Ovary (tissue), 9 donors: ENCODE results near the gene ARL8A. TPM values are rescaled to one million over a fixed set of nuclear protein-coding genes. Genes with fewer than 3 reads are reported as not detected.

Experiments
- DNase-seq, 5 donors: peaks; one replicate each; pipeline ENCODE4 v3.0.0-alpha.2; 2019 to 2020
- H3K27ac ChIP-seq, 2 donors: fragments of 200-600 bp; one replicate each; pipeline versions ENCODE4 v1.5.1 to v1.8.0; 2019 to 2022
- H3K27me3 ChIP-seq: fragments of 200-600 bp; one replicate; pipeline ENCODE4 v1.8.0; 2022
- H3K36me3 ChIP-seq: fragments of 200-600 bp; sonication (generic); one replicate; pipeline ENCODE4 v1.5.1; 2019
- H3K4me1 ChIP-seq: one replicate; pipeline ENCODE4 v1.8.1; 2013; ENCODE audit warnings: mild to moderate bottlenecking, moderate library complexity; ENCODE audit not compliant: insufficient read depth
- H3K4me3 ChIP-seq: fragments of 200-600 bp; sonication (generic); one replicate; pipeline ENCODE4 v1.5.1; 2017
- H3K9me3 ChIP-seq, 2 donors: fragments of 200-600 bp in 1 of 2; sonication (generic) in 1 of 2; one replicate each; pipeline versions ENCODE4 v1.5.1 to v1.8.1; 2013 to 2019; ENCODE audit warnings: mild to moderate bottlenecking in 1 of 2, moderate library complexity in 1 of 2
- EP300 ChIP-seq: sonication (generic); formaldehyde crosslinking; IDR thresholded peaks from one replicate; pipeline ENCODE4 v1.6.1; 2017; ENCODE audit warnings: antibody characterized with exemption
- POLR2A ChIP-seq: fragments of 450-650 bp; IDR thresholded peaks from one replicate; pipeline ENCODE4 v1.6.1; 2017; ENCODE audit warnings: antibody characterized with exemption, mild to moderate bottlenecking, moderate library complexity
- WGBS, 3 donors: extraction: QIAGEN DNeasy Blood & Tissue Kit in 1 of 3; methylation state at CpG; one replicate each; pipeline versions ENCODE4 v1.1.5 to v1.1.7; 2013 to 2017; 5-methylcytosine and 5-hydroxymethylcytosine counted together
- intact Hi-C, 4 donors: fragments of 100-400 bp; cut with DNase I; formaldehyde crosslinking; loops; one replicate each; pipeline versions ENCODE4 v1.11.0 to v1.15.1; 2022 to 2023
- polyA plus RNA-seq, 2 donors: library from polyadenylated mRNA; stranded (reverse); fragments of 200-250 nt in 1 of 2; fragments of 350-450 nt in 1 of 2; fragmentation: Illumina TruSeq in 1 of 2; extraction: RNeasy Lipid Tissue Mini Kit (QIAGEN cat#74804) in 1 of 2; gene quantifications; one replicate each; pipeline ENCODE4 v1.2.3, GENCODE V29; 2013 to 2014
- total RNA-seq, 7 donors: library from RNA; depleted of rRNA in 2 of 7; stranded (reverse); fragments of >200 nt in 2 of 7; fragmentation: NEBNext Ultra II Directional in 3 of 7; extraction: Animal tissue kit (Norgen Biotek cat#: 25700) in 3 of 7; gene quantifications; one replicate each; pipeline versions ENCODE4 v1.1.0 to v1.2.4, GENCODE V29; 2016 to 2023
- TF ChIP-seq, protein P1 (sequence below), 3 donors: fragments of 450-650 bp in 2 of 3; fragments of 200-600 bp in 1 of 3; IDR thresholded peaks; one replicate each; pipeline versions ENCODE4 v1.5.1 to v1.8.0; 2016 to 2022; ENCODE audit warnings: antibody characterized with exemption in 3 of 3, mild to moderate bottlenecking in 1 of 3
- donor health status: DM: no; HTN: no; CAD: no; lungs with moderate emphysema.
- donor health status: DM: no; HTN: no; CAD: no.
- donor health status: Bipolar disorder and iron deficiency.
- donor health status: DM: yes; HTN: yes; CAD: no.
- donor health status: DM: no; HTN: no; CAD: no.
- donor health status: DM: yes; HTN: yes; CAD: no.

Gene ARL8A
- total and polyA plus RNA-seq, 9 donors = 20.0 to 95.9 (median 65.8) TPM

DNA sequence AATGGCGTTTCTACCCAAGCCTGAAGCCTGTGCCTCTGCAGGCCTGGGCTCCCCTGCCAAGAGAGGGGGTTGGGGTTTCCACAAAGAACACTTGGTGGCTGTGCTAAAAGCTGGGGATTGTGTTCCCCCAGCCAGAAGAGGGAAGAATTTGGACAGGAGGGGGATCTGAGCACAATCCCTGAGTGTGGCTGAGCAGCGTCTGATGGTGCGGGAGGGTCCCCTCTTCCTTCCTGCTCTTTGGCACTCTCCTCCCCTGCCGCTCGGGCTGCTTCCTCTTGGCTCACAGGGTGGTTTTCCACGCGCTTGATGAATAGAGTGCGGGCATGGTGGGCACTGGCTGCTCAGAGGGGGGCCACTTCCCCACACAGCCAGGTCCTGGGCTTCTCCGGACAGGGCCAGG is 18.1 kb downstream of the ARL8A start:
- Histone ChIP-seq H3K9me3 (no peaks in the 10 kb centered on the region), H3K4me1 (peaks cover 16% of the 10 kb centered on the region), H3K27ac (no peak overlapping the region), H3K27me3 (no peaks in the 10 kb centered on the region), H3K36me3 (no peaks in the 10 kb centered on the region), H3K4me3 (no peak overlapping the region)
- intact Hi-C loops = loop anchor here in 1 of 4 donors (10.0 kb wide), 1 partner anchor 232 kb away; no protein-coding TSS in a partner anchor
- DNase-seq = no peak
- TF ChIP-seq, protein P1, sequence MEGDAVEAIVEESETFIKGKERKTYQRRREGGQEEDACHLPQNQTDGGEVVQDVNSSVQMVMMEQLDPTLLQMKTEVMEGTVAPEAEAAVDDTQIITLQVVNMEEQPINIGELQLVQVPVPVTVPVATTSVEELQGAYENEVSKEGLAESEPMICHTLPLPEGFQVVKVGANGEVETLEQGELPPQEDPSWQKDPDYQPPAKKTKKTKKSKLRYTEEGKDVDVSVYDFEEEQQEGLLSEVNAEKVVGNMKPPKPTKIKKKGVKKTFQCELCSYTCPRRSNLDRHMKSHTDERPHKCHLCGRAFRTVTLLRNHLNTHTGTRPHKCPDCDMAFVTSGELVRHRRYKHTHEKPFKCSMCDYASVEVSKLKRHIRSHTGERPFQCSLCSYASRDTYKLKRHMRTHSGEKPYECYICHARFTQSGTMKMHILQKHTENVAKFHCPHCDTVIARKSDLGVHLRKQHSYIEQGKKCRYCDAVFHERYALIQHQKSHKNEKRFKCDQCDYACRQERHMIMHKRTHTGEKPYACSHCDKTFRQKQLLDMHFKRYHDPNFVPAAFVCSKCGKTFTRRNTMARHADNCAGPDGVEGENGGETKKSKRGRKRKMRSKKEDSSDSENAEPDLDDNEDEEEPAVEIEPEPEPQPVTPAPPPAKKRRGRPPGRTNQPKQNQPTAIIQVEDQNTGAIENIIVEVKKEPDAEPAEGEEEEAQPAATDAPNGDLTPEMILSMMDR (IDR thresholded peaks at IDR 0.05) = no peak
- TF ChIP-seq POLR2A = no peak
- TF ChIP-seq EP300 = no peak
- WGBS, 3 donors = 62 to 81% (median 66%) methylated on average over 9 of the region's 9 CpGs

DNA sequence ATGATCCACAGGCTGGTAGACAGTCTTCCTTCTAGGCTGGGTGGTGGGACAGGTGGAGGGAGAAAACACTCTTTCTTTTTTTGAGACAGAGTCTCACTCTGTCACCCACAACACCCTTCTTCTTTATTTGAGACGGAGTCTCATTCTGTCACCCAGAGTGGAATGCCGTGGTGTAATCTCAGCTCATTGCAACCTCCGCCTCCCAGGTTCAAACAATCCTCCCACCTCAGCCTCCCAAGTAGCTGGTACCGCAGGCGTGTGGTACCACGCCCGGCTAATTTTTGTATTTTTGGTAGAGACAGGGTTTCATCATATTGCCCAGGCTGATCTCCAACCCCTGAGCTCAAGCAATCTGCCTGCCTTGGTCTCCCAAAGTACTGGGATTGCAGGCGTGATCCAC is 18.9 kb downstream of the ARL8A start:
- no peak for DNase-seq
- 90 to 96% (median 92%) methylated on average over 8 of the region's 8 CpGs for WGBS, 3 donors
- Histone ChIP-seq H3K27ac (no peak overlapping the region), H3K4me1 (peaks cover 12% of the 10 kb centered on the region), H3K4me3 (no peak overlapping the region), H3K27me3 (no peaks in the 10 kb centered on the region), H3K9me3 (no peaks in the 10 kb centered on the region), H3K36me3 (no peaks in the 10 kb centered on the region)
- TF ChIP-seq POLR2A = no peak
- TF ChIP-seq EP300 = no peak
- TF ChIP-seq, protein P1 (IDR thresholded peaks at IDR 0.05) = no peak
- intact Hi-C loops = loop anchor here in 1 of 4 donors (10.0 kb wide), 1 partner anchor 231 kb away; no protein-coding TSS in a partner anchor

DNA sequence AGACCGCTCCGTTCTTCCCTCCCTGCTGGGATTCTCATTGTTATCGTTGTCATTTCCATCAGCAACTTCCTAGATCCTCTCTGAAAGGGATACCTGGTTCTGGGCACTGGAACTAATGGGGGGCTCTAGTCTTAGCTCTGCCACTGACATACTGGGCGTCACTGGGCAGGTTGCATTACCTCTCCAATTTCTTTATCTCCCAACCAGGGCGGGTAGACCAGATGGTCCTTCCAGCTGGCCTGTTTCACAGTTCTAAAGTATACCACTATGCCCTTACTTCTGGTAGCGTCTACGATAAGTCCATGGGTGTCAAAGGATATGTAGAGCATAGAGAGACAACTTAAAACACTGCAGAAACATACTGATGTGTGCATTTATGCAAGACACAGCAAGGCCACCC is 20.4 kb downstream of the ARL8A start:
- H3K36me3 ChIP-seq = no peaks in the 10 kb centered on the region
- 80 to 89% (median 81%) methylated on average over 7 of the region's 7 CpGs for WGBS, 3 donors
- no peaks in the 10 kb centered on the region for H3K4me1 ChIP-seq
- no peaks in the 10 kb centered on the region for H3K27me3 ChIP-seq
- H3K4me3 ChIP-seq = no peak overlapping the region
- no peaks in the 10 kb centered on the region for H3K9me3 ChIP-seq
- TF ChIP-seq EP300 (no peak), POLR2A (no peak)
- TF ChIP-seq, protein P1 (IDR thresholded peaks at IDR 0.05) = no peak
- no peak overlapping the region for H3K27ac ChIP-seq
- DNase-seq = no peak
- intact Hi-C loops = loop anchor here in 2 of 4 donors (5.0 to 10.0 kb wide), 3 partner anchors 112 to 229 kb away; partner anchors contain the start of gene ELF3 (in 1 of the 2)

DNA sequence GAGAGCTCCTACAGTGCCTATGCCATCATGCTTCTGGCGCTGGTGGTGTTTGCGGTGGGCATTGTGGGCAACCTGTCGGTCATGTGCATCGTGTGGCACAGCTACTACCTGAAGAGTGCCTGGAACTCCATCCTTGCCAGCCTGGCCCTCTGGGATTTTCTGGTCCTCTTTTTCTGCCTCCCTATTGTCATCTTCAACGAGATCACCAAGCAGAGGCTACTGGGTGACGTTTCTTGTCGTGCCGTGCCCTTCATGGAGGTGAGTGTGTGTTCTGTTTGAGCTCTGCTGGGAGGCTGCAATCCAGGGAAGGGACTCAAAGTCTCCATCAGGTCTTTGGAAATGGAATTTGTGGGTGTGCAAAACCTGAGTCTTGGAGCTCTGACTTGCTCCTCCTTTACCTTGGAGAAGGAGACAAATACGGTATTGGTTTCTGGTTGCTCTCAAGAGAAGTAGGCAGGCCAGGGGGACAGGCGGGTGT is 21.2 kb downstream of the ARL8A start:
- Histone ChIP-seq H3K4me3 (no peak overlapping the region), H3K36me3 (no peaks in the 10 kb centered on the region), H3K4me1 (no peaks in the 10 kb centered on the region), H3K27me3 (no peaks in the 10 kb centered on the region), H3K9me3 (no peaks in the 10 kb centered on the region), H3K27ac (no peak overlapping the region)
- intact Hi-C loops = loop anchor here in 2 of 4 donors (5.0 to 10.0 kb wide), 3 partner anchors 111 to 229 kb away; partner anchors contain the start of gene ELF3 (in 1 of the 2)
- TF ChIP-seq EP300 = no peak
- TF ChIP-seq, protein P1 (IDR thresholded peaks at IDR 0.05) = no peak
- TF ChIP-seq POLR2A = no peak
- WGBS, 3 donors = 89 to 97% (median 91%) methylated on average over 10 of the region's 10 CpGs
- DNase-seq = no peak
